ENCODE results near the gene EZH1.
"Not testable (repeated sequence)": the region's sequence is repeated elsewhere in the genome, so short reads cannot be mapped to it uniquely, and the experiment has no call there.

EZH1 gene

GRCh38 chr17:42769964-42770363, 25.1 kb upstream of the EZH1 start:
- DNase-seq = not testable (repeated sequence)

DNA sequence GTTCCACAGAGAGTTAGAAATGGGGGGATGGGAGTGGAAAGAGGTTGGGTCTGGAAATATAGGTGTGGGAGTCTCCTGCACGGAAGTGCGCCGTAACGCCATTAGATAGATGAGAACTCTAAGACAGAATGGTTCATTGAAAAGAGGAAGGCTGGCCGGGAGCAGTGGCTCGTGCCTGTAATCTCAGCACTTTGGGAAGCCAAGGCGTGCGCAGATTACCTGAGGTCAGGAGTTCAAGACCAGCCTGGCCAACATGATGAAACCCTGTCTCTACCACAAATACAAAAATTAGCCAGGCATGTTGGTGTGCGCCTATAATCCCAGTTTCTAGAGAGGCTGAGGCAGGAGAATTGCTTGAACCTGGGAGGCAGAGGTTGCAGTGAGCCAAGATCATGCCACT, 23.2 kb upstream of the EZH1 start:
- not testable (repeated sequence) for DNase-seq

- DNase-seq = no peak
These were observed 22.7 kb upstream of the EZH1 start for GRCh38 chr17:42767512-42767911.

GRCh38 chr17:42766124-42766523, 21.3 kb upstream of the EZH1 start:
- DNase-seq = no peak

DNA sequence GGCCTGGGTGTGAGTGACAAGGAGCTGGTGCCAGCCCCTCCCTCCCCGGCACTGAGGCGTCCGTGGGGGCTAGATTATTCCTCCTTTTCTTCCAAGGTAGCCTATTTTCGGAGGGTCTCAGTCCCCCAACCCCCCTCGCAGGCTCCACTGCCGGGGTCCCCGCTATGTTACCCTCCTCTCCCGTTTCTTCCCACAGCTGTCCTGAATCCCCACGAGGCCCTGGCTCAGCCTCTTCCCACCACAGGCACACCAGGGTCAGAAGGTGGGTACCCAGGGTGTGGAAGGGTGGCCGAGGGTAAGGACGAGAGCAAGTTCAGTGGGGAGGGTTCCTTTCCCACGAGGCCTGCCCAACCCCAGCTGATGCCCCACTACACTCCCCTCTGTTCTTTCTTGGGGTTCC, 16.8 kb upstream of the EZH1 start:
- DNase-seq = no peak

DNA sequence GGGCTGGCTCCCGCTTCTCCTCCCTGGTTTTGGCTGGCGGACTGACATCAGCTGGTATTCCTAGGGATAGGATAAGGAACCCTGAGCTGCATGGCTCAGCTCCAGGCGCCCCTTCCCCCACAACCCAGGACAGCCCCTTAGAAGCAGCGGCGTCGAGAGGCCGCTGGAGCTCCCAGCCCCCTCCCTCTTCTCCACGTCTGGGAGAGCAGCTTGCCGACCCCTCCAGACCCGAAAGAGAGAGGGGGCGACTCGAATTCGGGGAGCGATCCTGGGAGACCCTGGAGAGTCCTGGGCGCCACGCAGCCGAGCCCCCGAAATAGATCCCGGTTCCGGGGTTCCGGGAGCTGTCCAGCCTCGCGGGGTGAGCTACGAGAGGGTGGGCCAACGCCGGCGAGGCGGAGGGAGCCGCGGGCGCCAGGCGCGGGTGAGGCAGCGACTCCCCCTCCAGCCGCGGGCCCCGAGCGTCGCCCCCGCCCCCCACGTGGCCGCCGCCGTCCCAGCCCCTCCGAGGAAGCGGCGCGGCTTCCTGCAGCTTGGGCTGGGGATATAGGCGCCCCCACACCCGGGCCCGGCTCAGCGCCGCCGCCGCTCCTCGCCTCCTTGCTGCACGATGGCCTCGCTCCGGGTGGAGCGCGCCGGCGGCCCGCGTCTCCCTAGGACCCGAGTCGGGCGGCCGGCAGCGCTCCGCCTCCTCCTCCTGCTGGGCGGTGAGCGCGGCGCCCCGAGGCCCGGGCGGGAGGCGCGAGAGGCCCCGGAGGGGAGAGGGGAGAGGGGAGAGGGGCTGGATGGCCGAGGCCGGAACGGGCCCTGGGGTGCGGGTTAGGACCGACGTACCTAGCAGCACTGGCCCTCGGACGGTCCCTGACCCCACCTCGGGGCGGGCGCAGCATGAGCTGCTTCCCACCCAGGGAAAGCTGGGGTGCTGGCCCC, 16.1 kb upstream of the EZH1 start, which contains the start of gene RAMP2:
Gene RAMP2, plus strand, starts transcription at position 576 of the 930 bp plus-strand sequence. Its CDS starts 35 bp downstream, at position 611.
- no peak for DNase-seq

DNA sequence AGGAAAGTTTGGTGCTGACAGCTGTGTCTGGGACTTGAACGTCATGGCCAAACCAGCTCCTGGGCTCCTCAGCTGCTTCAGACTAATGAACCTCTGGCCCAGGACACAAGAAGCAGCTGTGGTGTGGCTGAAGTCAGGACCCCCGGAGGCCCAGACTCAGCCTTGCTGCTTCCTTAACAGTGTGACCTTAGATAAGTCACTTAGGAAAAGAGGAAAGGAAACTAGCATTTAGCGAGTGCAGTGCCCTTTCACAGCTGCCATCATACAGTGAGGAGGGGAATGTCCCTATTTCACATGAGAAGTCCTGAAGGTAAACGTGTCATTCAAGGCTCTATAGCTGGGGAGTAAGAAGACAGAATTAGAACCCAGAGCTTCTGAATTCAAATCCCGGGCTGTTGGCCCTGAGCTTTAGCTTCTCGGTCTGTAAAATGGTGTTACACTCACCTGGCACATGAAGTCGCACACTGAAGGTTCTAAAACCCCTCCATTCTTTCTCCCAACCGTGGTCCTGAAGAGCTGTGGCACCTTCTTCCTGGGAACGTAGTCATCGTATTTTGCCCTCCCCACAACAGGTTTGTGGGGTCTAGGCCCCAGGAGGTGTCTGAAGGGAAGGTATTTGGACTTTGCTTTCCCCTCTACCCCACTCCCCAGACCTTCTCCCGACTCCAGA, 15.3 kb upstream of the EZH1 start:
- DNase-seq = no peak

GRCh38 chr17:42754782-42755181, 9.9 kb upstream of the EZH1 start:
- no peak for DNase-seq

- no peak for DNase-seq
These were observed 6.8 kb upstream of the EZH1 start for GRCh38 chr17:42751628-42752027.

- DNase-seq = no peak
These were observed 6.0 kb upstream of the EZH1 start for GRCh38 chr17:42750739-42751344.

DNA sequence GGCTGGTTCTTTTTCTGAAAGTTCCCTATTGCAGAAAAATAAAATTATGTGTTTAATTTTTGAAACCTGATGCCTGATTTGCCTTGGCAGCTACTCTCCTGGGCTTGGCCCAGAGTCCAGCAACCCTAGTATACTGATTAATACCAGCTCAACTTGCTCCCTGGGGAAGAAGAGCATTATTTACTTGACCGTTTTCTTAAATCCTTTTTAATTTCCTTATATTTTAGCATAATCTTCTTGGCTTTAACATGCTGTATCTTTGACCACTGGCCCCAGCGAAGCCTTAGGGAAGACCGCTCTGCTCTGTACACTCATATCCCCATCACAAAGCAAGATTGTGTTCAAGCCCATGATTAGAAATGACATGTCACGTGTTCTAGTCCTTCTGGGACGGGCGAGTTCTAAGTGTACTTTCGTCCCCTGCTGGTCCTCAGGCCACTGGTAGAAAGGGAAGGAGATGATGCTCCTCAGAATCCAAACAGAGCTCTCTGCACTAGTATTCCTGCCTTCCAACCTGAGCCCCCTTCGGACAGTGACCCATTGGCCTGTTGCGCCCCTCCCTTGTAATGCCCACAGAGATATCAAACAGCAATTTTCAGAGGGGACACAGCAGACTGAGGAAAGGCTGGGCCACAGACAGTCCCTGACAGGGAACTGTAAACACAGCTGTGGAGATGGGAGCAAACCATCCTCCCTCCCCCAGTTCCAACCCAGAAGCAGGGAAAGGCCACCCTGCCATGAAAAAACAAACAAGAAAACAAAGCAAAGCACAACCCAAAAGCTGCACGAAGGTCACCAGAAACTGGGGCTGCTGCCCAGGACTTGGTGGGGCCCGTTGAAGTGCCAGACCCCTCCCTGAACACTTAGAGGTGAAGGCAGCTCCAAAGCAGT, 4.3 kb upstream of the EZH1 start:
- DNase-seq = no peak

GRCh38 chr17:42748202-42748907, 3.5 kb upstream of the EZH1 start:
- DNase-seq = no peak

GRCh38 chr17:42744283-42744805, 496 bp downstream of the EZH1 start:
- DNase-seq = peak; percentile 78

GRCh38 chr17:42743595-42744282, 1.1 kb downstream of the EZH1 start:
- peak; percentile 51 for DNase-seq

GRCh38 chr17:42742916-42743315, 1.9 kb downstream of the EZH1 start:
- not testable (repeated sequence) for DNase-seq

DNA sequence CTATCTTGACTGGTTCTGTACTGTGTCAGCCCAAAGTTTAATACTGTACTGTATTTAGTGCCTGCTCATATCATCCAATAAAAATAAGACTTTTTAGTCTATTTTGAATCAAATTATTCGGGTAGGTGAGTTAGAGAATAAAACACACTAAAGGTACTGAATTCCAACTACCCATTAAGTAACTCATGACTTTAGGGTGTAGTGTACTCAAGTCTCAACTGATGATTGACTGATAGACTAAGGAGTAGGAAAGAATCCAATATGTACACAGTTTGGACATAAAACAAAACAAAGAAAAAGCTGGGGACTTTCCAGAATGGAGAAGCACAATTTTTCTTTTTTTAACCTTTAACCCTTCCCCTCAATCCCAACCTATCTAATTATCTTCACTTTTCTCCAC, 4.1 kb downstream of the EZH1 start:
- DNase-seq = no peak

- DNase-seq = no peak
These were observed 19.7 kb downstream of the EZH1 start for GRCh38 chr17:42725143-42725542.

- no peak for DNase-seq
These were observed 21.2 kb downstream of the EZH1 start for GRCh38 chr17:42723636-42724035.

DNA sequence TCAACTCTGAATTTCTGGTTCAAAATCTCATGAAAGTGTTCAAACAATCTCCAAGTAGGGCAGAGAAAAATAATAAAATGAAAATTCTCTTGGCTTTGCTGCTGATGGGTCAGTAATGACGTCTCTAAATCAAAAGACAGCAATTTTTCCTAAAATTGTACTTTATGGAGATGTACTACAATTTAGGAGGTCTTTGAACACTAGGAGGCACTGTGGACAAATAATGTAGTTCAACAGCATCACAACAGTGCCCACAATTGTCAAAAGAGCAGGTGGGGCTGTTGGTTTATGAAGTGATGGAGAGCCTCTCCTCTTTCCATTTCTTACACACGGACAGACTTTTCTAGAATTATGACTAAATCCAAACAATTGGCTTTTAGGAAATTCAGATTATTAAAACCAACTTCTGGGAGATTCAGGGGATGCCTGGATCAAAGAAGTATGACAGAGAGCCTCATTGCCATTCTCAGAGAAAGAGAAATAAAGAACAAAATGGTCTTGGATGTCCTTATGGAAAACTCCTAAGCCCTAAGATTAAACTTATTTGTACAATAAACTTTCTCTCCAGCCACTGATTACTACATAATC, 23.8 kb downstream of the EZH1 start:
- peak; percentile 36 for DNase-seq

DNA sequence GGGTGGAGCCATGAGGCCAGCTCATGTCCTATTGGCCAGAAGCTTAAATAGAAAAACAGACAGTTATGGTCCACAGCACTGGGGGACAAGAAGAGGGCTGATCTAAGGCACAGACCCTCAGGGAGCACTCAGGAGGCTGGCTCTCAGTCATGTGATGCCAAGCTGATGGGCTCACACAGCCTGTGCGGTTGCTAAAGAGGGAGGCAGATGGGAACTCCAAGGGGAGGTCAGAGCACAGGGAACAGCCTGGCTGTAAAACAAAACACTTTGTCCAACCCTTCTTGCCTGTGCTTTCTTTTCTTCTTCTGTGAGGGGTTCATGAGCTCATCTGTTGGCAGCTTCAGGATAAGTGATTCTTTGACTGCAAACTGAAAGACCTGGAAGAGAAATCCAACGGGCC, 35.3 kb downstream of the EZH1 start:
- no peak for DNase-seq

DNA sequence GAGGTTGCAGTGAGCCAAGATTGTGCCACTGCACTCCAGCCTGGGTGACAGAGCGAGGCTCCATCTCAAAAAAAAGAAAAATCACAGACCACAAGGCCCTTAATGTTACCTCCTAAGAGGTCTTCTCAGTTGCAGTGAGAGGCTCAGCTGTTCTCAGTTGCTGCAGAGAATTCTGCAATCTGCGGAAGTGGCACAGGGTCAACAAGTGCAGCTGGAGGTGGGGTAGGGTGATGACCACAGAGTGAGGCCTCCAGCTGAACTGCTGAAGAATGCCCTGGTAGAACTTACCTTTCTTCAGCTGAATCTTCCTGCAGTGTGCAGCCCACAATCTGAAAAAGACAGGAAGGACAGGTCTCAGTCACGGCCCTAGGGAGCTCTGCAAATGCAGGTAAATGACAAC, 36.3 kb downstream of the EZH1 start:
- no peak for DNase-seq
